Transverse colon (tissue), 4 donors: ENCODE measurements around the gene COL1A1.

ENCODE experiments used
- CTCF ChIP-seq, 5 experiments: fragments of 200-600 bp in 3 of 5; fragments of 450-650 bp in 2 of 5; sonication (generic) in 3 of 5; IDR thresholded peaks; 1 replicate in 2 of 5; 2 replicates in 3 of 5; pipeline ENCODE4 v1.5.1; 2016 to 2017; ENCODE audit warnings: antibody characterized with exemption in 5 of 5, inconsistent platforms in 3 of 5, mild to moderate bottlenecking in 2 of 5, moderate library complexity in 1 of 5
- EP300 ChIP-seq: sonication (generic); formaldehyde crosslinking; IDR thresholded peaks from one replicate; pipeline ENCODE4 v1.6.1; 2017; ENCODE audit warnings: antibody characterized with exemption, low read depth
- POLR2A ChIP-seq: fragments of 450-650 bp; IDR thresholded peaks from one replicate; pipeline ENCODE4 v1.6.1; 2016; ENCODE audit warnings: antibody characterized with exemption, mild to moderate bottlenecking, moderate library complexity
- POLR2AphosphoS5 ChIP-seq, 3 donors: sonication (generic); formaldehyde crosslinking; IDR thresholded peaks; one replicate each; pipeline ENCODE4 v1.6.1; 2016; ENCODE audit warnings: antibody characterized with exemption in 3 of 3

- TF ChIP-seq CTCF (IDR thresholded peaks at IDR 0.05) = no peak
- no peak for TF ChIP-seq POLR2A
- no peak for TF ChIP-seq EP300
- no peak for TF ChIP-seq POLR2AphosphoS5 (IDR thresholded peaks at IDR 0.05)
These were observed 4.6 kb upstream of the COL1A1 start for GRCh38 chr17:50205963-50206505.
